A549 (cell line): ENCODE data around the gene TOPBP1. TPM values are rescaled to one million over a fixed set of nuclear protein-coding genes. Genes with fewer than 3 reads are reported as not detected.
A peak's percentile ranks its signal among the peaks of the same experiment; 100 is the strongest.

Experiments
- ATAC-seq, 2 experiments: fragments of 200-7000 bp in 1 of 2; fragments of >200 bp in 1 of 2; cut with Nextera tagmentation in 1 of 2; cut with Tn5 transposase in 1 of 2; 3 replicates each; pipeline versions ENCODE4 v1.8.0 to v1.9.1; 2018 to 2020; ENCODE audit warnings: mild to moderate bottlenecking in 1 of 2, moderate library complexity in 1 of 2
- CTCF ChIA-PET: fragments of 300-600 bp; sonication (Branson Sonifier 250); formaldehyde crosslinking; extraction: SDS; loops from one replicate; lab custom pipeline; 2021; ENCODE audit warnings: antibody characterized with exemption, inconsistent platforms; lab: Yijun Ruan, JAX
- POLR2A ChIA-PET: fragments of 350-600 bp; formaldehyde crosslinking; extraction: SDS; loops from one replicate; lab custom pipeline; 2021; ENCODE audit warnings: antibody characterized with exemption, inconsistent platforms; lab: Yijun Ruan, JAX
- DNase-seq, 2 experiments: peaks; one replicate each; pipeline versions ENCODE4 v3.0.0 to v3.0.0-alpha.2; 2011 to 2016; ENCODE audit warnings: low read depth in 1 of 2, low spot score in 1 of 2
- FAIRE-seq: peaks from 2 replicates; lab custom pipeline; 2011; peaks lifted over from hg19 to GRCh38; lab: Jason Lieb, UNC
- H3K27ac ChIP-seq, 2 experiments: fragments of >200 bp; sonication (Bioruptor Twin); formaldehyde crosslinking; 3 replicates each; pipeline ENCODE4 v1.5.1; 2016 to 2017
- H3K4me1 ChIP-seq: fragments of >200 bp; sonication (Bioruptor Twin); formaldehyde crosslinking; 3 replicates; pipeline ENCODE4 v1.6.1; 2016
- H3K4me2 ChIP-seq: fragments of >200 bp; sonication (Bioruptor Twin); formaldehyde crosslinking; 3 replicates; pipeline ENCODE4 v1.6.1; 2016
- H3K4me3 ChIP-seq: fragments of >200 bp; sonication (Bioruptor Twin); formaldehyde crosslinking; 3 replicates; pipeline ENCODE4 v1.5.1; 2016
- H3K9me3 ChIP-seq: fragments of >200 bp; sonication (Bioruptor Twin); formaldehyde crosslinking; 3 replicates; pipeline ENCODE4 v1.6.1; 2016
- ATOH8 ChIP-seq: fragments of 250-450 bp; sonication (Bioruptor Pico); IDR thresholded peaks from 2 replicates; pipeline ENCODE4 v1.5.0; 2020; ENCODE audit warnings: low read depth, mild to moderate bottlenecking, moderate library complexity
- CBX8 ChIP-seq: fragments of 200-600 bp; sonication (generic); IDR thresholded peaks from 2 replicates; pipeline ENCODE4 v1.6.1; 2016
- CEBPB ChIP-seq, 2 experiments: fragments of >200 bp in 1 of 2; sonication (Bioruptor Twin) in 1 of 2; formaldehyde crosslinking in 1 of 2; IDR thresholded peaks; 2 replicates each; pipeline ENCODE4 v1.6.1; 2012 to 2016
- EHMT2 ChIP-seq: fragments of 200-600 bp; sonication (generic); IDR thresholded peaks from 2 replicates; pipeline ENCODE4 v1.6.1; 2016; ENCODE audit warnings: antibody characterized with exemption, low read depth, mild to moderate bottlenecking, moderate library complexity
- EP300 ChIP-seq, 2 experiments: fragments of >200 bp; sonication (Bioruptor Twin); formaldehyde crosslinking; IDR thresholded peaks; 2 replicates in 1 of 2; 3 replicates in 1 of 2; pipeline ENCODE4 v1.6.1; 2016 to 2017
- ESRRA ChIP-seq: fragments of 150-350 bp; IDR thresholded peaks from 2 replicates; pipeline ENCODE4 v1.6.1; 2014; ENCODE audit warnings: mild to moderate bottlenecking, low read length, borderline replicate concordance
- FOSL2 ChIP-seq, 2 experiments: fragments of 450-650 bp in 1 of 2; fragments of >200 bp in 1 of 2; sonication (Bioruptor Twin) in 1 of 2; formaldehyde crosslinking; IDR thresholded peaks; 2 replicates each; pipeline versions ENCODE4 v1.5.0 to v1.6.1; 2016 to 2020; ENCODE audit warnings: mild to moderate bottlenecking in 1 of 2, moderate library complexity in 1 of 2
- FOXS1 ChIP-seq: fragments of 250-450 bp; sonication (Bioruptor Pico); IDR thresholded peaks from 2 replicates; pipeline ENCODE4 v1.5.0; 2020; ENCODE audit warnings: mild to moderate bottlenecking, moderate library complexity
- GATA3 ChIP-seq: IDR thresholded peaks from 2 replicates; pipeline ENCODE4 v1.6.1; 2012; ENCODE audit warnings: borderline replicate concordance
- HDAC2 ChIP-seq: fragments of 200-600 bp; sonication (generic); IDR thresholded peaks from 2 replicates; pipeline ENCODE4 v1.6.1; 2016
- HES2 ChIP-seq: fragments of >200 bp; sonication (Bioruptor Twin); formaldehyde crosslinking; IDR thresholded peaks from 2 replicates; pipeline ENCODE4 v1.6.1; 2016
- HMGXB4 ChIP-seq: fragments of 250-450 bp; sonication (Bioruptor Pico); IDR thresholded peaks from 2 replicates; pipeline ENCODE4 v1.5.0; 2021; ENCODE audit warnings: mild to moderate bottlenecking, moderate library complexity, borderline replicate concordance
- JUN ChIP-seq, 2 experiments: fragments of >200 bp; sonication (Bioruptor Twin); formaldehyde crosslinking; IDR thresholded peaks; 2 replicates in 1 of 2; 3 replicates in 1 of 2; pipeline ENCODE4 v1.6.1; 2016 to 2017
- JUNB ChIP-seq: fragments of >200 bp; sonication (Bioruptor Twin); formaldehyde crosslinking; IDR thresholded peaks from 2 replicates; pipeline ENCODE4 v1.6.1; 2016
- KDM1A ChIP-seq: fragments of 200-600 bp; sonication (generic); IDR thresholded peaks from 2 replicates; pipeline ENCODE4 v1.6.1; 2016; ENCODE audit warnings: low read depth, mild to moderate bottlenecking
- KDM5A ChIP-seq: fragments of 200-600 bp; sonication (generic); IDR thresholded peaks from 2 replicates; pipeline ENCODE4 v1.6.1; 2016; ENCODE audit warnings: antibody characterized with exemption, mild to moderate bottlenecking
- MAFK ChIP-seq: fragments of 450-650 bp; IDR thresholded peaks from 2 replicates; pipeline ENCODE4 v1.6.1; 2014; ENCODE audit not compliant: partially characterized antibody
- MAX ChIP-seq: IDR thresholded peaks from 2 replicates; pipeline ENCODE4 v1.6.1; 2012
- NFE2L2 ChIP-seq: fragments of 150-350 bp; conservative IDR thresholded peaks from 2 replicates; pipeline ENCODE4 v1.6.1; 2014; ENCODE audit warnings: low read length
- NPAS2 ChIP-seq: fragments of 250-450 bp; sonication (Bioruptor Pico); IDR thresholded peaks from 2 replicates; pipeline ENCODE4 v1.8.0; 2022; ENCODE audit warnings: mild to moderate bottlenecking, moderate library complexity, borderline replicate concordance
- NR3C1 ChIP-seq: fragments of >200 bp; sonication (Bioruptor Twin); formaldehyde crosslinking; IDR thresholded peaks from 3 replicates; pipeline ENCODE4 v1.6.1; 2017
- PBX3 ChIP-seq: IDR thresholded peaks from 2 replicates; pipeline ENCODE4 v1.6.1; 2012
- POLR2AphosphoS2 ChIP-seq: conservative IDR thresholded peaks from 2 replicates; pipeline ENCODE4 v1.6.1; 2012; ENCODE audit warnings: low read length, improper control_type of control experiment, inconsistent platforms
- RARB ChIP-seq: fragments of 250-450 bp; sonication (Bioruptor Pico); IDR thresholded peaks from 2 replicates; pipeline ENCODE4 v1.8.0; 2021; ENCODE audit warnings: mild to moderate bottlenecking, moderate library complexity
- RNF2 ChIP-seq: fragments of 200-600 bp; sonication (generic); IDR thresholded peaks from 2 replicates; pipeline ENCODE4 v1.6.1; 2016; ENCODE audit warnings: low read depth, mild to moderate bottlenecking, antibody characterized with exemption, moderate library complexity, borderline replicate concordance
- SREBF2 ChIP-seq: fragments of 450-650 bp; IDR thresholded peaks from 2 replicates; pipeline ENCODE4 v1.6.1; 2014; ENCODE audit warnings: mild to moderate bottlenecking, moderate library complexity
- ZNF302 ChIP-seq: fragments of 250-450 bp; sonication (Bioruptor Pico); IDR thresholded peaks from 2 replicates; pipeline ENCODE4 v1.9.0; 2021; ENCODE audit warnings: inconsistent platforms, mild to moderate bottlenecking, moderate library complexity
- WGBS: methylation state at CpG from one replicate; pipeline ENCODE4 v1.1.6; 2017; ENCODE audit errors: missing lambda C conversion rate; 5-methylcytosine and 5-hydroxymethylcytosine counted together
- polyA plus RNA-seq, 4 experiments: library from polyadenylated mRNA; depleted of rRNA in 3 of 4; stranded (reverse); fragments of >200 nt; fragmentation: RNase III in 1 of 4; extraction: RNeasy Plus Mini Kit Qiagen cat#74134 plus additional on column Dnase treatment in 1 of 4; gene quantifications; 2 replicates in 3 of 4; 3 replicates in 1 of 4; pipeline ENCODE4 v1.2.3, GENCODE V29; 2011 to 2017
- TF ChIP-seq, protein P1 (sequence below): IDR thresholded peaks from 2 replicates; pipeline ENCODE4 v1.6.1; 2012; ENCODE audit warnings: low read depth, borderline replicate concordance

TOPBP1 gene
- polyA plus RNA-seq, 2 of the 4 experiments (the other 2 are of a cell fraction), result 32.6 to 56.2 TPM

- POLR2A ChIA-PET, result no interaction called here
- ATAC-seq (peak; percentile 82 to 96; a peak in 5 of 6 replicates), FAIRE-seq (peak; percentile 36)
- CTCF ChIA-PET, result no interaction called here
- Histone ChIP-seq H3K27ac (no peak overlapping the region; a peak in 2 of 6 replicates), H3K9me3 (no peaks in the 10 kb centered on the region), H3K4me3 (no peak overlapping the region), H3K4me1 (peaks cover 37% of the 10 kb centered on the region)
- TF ChIP-seq POLR2AphosphoS2 (no peak), NR3C1 (no peak), HES2 (no peak), FOSL2 (IDR thresholded peaks at IDR 0.05) (no peak), FOSL2 (CRISPR knock-in tag; IDR thresholded peaks at IDR 0.05) (peak; percentile 52), EHMT2 (no peak), EP300 (IDR thresholded peaks at IDR 0.05) (no peak), KDM1A (no peak), RNF2 (no peak), GATA3 (peak; percentile 96), MAX (peak; percentile 39; the same call in 1 of the 2 replicates), CEBPB (IDR thresholded peaks at IDR 0.05) (peak in 1 of 2 experiments; percentile 63; a peak in 2 of 4 replicates), ATOH8 (CRISPR knock-in tag) (no peak), ZNF302 (CRISPR knock-in tag) (no peak), FOXS1 (CRISPR knock-in tag) (no peak)
- TF ChIP-seq, protein P1, sequence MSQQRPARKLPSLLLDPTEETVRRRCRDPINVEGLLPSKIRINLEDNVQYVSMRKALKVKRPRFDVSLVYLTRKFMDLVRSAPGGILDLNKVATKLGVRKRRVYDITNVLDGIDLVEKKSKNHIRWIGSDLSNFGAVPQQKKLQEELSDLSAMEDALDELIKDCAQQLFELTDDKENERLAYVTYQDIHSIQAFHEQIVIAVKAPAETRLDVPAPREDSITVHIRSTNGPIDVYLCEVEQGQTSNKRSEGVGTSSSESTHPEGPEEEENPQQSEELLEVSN, result no peak
- TF ChIP-seq, all 56 proteins: peak for 4
- DNase-seq, result peak; percentile 30 to 80
- peak overlapping the region; percentile 53 for H3K4me2 ChIP-seq
- WGBS, result 16% methylated on average over 1 of the region's 1 CpG
These were observed 17.0 kb downstream of the TOPBP1 start for GRCh38 chr3:133644768-133645167.

DNA sequence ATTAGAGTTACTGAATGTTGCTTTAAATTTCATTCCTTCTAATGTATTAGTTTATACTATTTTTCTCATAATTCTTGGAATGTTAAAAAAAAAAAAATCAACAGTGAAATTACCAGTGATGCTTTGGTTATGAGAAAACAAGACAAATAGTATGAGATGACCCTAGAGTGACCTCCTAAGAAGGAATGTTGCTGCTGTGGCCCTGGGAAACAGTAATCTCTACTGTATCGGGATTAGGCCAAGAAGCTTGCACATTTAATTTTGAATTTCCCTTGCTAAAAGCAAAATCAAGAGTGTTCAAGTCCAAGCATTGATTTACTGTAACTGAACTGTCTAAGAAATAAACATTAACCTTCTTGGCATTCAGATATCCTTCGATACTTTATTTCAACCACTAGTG, 18.1 kb downstream of the TOPBP1 start:
- no peaks in the 10 kb centered on the region for H3K9me3 ChIP-seq
- no peak for DNase-seq
- TF ChIP-seq HMGXB4 (no peak), SREBF2 (no peak), ESRRA (no peak), NFE2L2 (no peak), GATA3 (no peak)
- TF ChIP-seq, all 56 proteins: peak for 0
- H3K27ac ChIP-seq, result peak overlapping the region; percentile 15 to 58; a peak in 4 of 6 replicates
- H3K4me1 ChIP-seq, result peaks cover 37% of the 10 kb centered on the region
- H3K4me3 ChIP-seq, result no peak overlapping the region
- H3K4me2 ChIP-seq, result peak overlapping the region; percentile 53
- no peak for FAIRE-seq
- ChIA-PET POLR2A (no interaction called here), CTCF (no interaction called here)
- WGBS, result 62% methylated on average over 2 of the region's 2 CpGs
- no peak; a peak in 1 of 6 replicates for ATAC-seq

DNA sequence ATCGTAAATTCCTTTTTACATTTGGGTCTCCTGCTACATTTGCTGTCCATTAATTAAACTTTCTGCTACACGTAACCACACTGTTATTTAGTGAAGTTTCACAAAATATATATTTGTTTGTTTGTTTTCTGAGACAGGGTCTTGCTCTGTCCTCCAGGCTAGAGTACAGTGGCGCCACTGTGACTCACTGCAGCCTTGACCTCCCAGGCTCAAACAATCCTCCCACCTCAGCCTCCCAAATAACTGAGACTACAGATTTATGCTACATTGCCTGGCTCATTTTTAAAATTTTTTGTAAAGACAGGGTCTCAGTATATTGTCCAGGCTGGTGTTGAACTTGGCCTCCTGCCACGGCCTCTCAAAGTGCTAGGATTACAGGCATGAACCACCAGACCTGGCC, 20.5 kb downstream of the TOPBP1 start:
- WGBS, result 93% methylated on average over 4 of the region's 4 CpGs
- DNase-seq, result no peak
- no peak overlapping the region for H3K4me2 ChIP-seq
- TF ChIP-seq JUN (IDR thresholded peaks at IDR 0.05) (no peak), HES2 (no peak), HDAC2 (no peak), JUNB (no peak), MAFK (no peak), CBX8 (no peak), PBX3 (no peak), KDM5A (no peak), MAX (no peak), NPAS2 (no peak), SREBF2 (no peak), RARB (CRISPR knock-in tag) (no peak), FOSL2 (IDR thresholded peaks at IDR 0.05) (no peak), FOSL2 (CRISPR knock-in tag; IDR thresholded peaks at IDR 0.05) (no peak)
- TF ChIP-seq, protein P1, result no peak
- no peak overlapping the region for H3K27ac ChIP-seq
- no peak for FAIRE-seq
- ATAC-seq, result no peak
- no peaks in the 10 kb centered on the region for H3K9me3 ChIP-seq
- ChIA-PET POLR2A (no interaction called here), CTCF (no interaction called here)
- H3K4me3 ChIP-seq, result no peak overlapping the region
- peaks cover 32% of the 10 kb centered on the region for H3K4me1 ChIP-seq
